SK-N-SH treated with all-trans-retinoic acid at 6 μM for 48 hours (cell line): ENCODE results near the gene RPRD2.

Source experiments
- ATAC-seq: fragments of 200-7000 bp; cut with Tn5 transposase; 3 replicates; pipeline ENCODE4 v1.9.1; 2020; ENCODE audit warnings: mild to moderate bottlenecking, moderate library complexity
- BACH2 ChIP-seq: fragments of 250-450 bp; sonication (Bioruptor Pico); IDR thresholded peaks from 2 replicates; pipeline ENCODE4 v1.9.0; 2021; ENCODE audit warnings: mild to moderate bottlenecking, borderline replicate concordance
- CSDC2 ChIP-seq: fragments of 250-450 bp; sonication (Bioruptor Pico); IDR thresholded peaks from 2 replicates; pipeline ENCODE4 v1.5.0; 2020; ENCODE audit warnings: mild to moderate bottlenecking, moderate library complexity
- CSRNP3 ChIP-seq: fragments of 250-450 bp; sonication (Bioruptor Pico); IDR thresholded peaks from 2 replicates; pipeline ENCODE4 v1.5.1; 2021; ENCODE audit warnings: mild to moderate bottlenecking, moderate library complexity
- ESRRG ChIP-seq: fragments of 250-450 bp; sonication (Bioruptor Pico); IDR thresholded peaks from 2 replicates; pipeline ENCODE4 v1.6.1; 2021; ENCODE audit warnings: mild to moderate bottlenecking
- GLIS3 ChIP-seq: fragments of 250-450 bp; sonication (Bioruptor Pico); IDR thresholded peaks from 2 replicates; pipeline ENCODE4 v1.5.0; 2020; ENCODE audit warnings: mild to moderate bottlenecking, moderate library complexity
- ISL1 ChIP-seq: fragments of 250-450 bp; sonication (Bioruptor Pico); IDR thresholded peaks from 2 replicates; pipeline ENCODE4 v2.1.2; 2022; ENCODE audit warnings: mild to moderate bottlenecking, moderate library complexity
- OSR1 ChIP-seq: fragments of 250-450 bp; sonication (Bioruptor Pico); IDR thresholded peaks from 2 replicates; pipeline ENCODE4 v1.8.0; 2022; ENCODE audit warnings: moderate library complexity, mild to moderate bottlenecking, inconsistent platforms
- PATZ1 ChIP-seq: fragments of 250-450 bp; sonication (Bioruptor Pico); IDR thresholded peaks from 2 replicates; pipeline ENCODE4 v1.8.0; 2020; ENCODE audit warnings: mild to moderate bottlenecking, moderate library complexity, borderline replicate concordance
- POU6F1 ChIP-seq: fragments of 250-450 bp; sonication (Bioruptor Pico); IDR thresholded peaks from 2 replicates; pipeline ENCODE4 v1.8.0; 2021; ENCODE audit warnings: low read depth, mild to moderate bottlenecking, moderate library complexity, borderline replicate concordance
- RARB ChIP-seq: fragments of 250-450 bp; sonication (Bioruptor Pico); IDR thresholded peaks from 2 replicates; pipeline ENCODE4 v1.8.0; 2021; ENCODE audit warnings: mild to moderate bottlenecking, moderate library complexity
- SNAI2 ChIP-seq: fragments of 250-450 bp; sonication (Bioruptor Pico); IDR thresholded peaks from 2 replicates; pipeline ENCODE4 v1.5.0; 2020; ENCODE audit warnings: mild to moderate bottlenecking, moderate library complexity
- TCF4 ChIP-seq: fragments of 250-450 bp; sonication (Bioruptor Pico); IDR thresholded peaks from 2 replicates; pipeline ENCODE4 v1.8.0; 2021; ENCODE audit warnings: mild to moderate bottlenecking, moderate library complexity, borderline replicate concordance
- TOX ChIP-seq: fragments of 250-450 bp; sonication (Bioruptor Pico); IDR thresholded peaks from 2 replicates; pipeline ENCODE4 v1.8.0; 2021; ENCODE audit warnings: mild to moderate bottlenecking, moderate library complexity, borderline replicate concordance
- ZFP3 ChIP-seq: fragments of 250-450 bp; sonication (Bioruptor Pico); IDR thresholded peaks from 2 replicates; pipeline ENCODE4 v1.5.0; 2020; ENCODE audit warnings: mild to moderate bottlenecking, moderate library complexity
- ZFP30 ChIP-seq: fragments of 450-650 bp; formaldehyde crosslinking; IDR thresholded peaks from 2 replicates; pipeline ENCODE4 v1.5.0; 2022; ENCODE audit warnings: mild to moderate bottlenecking, moderate library complexity
- ZNF565 ChIP-seq: fragments of 450-650 bp; formaldehyde crosslinking; conservative IDR thresholded peaks from 2 replicates; pipeline ENCODE4 v1.5.0; 2020; ENCODE audit warnings: low read depth, mild to moderate bottlenecking, moderate library complexity
- ZNF70 ChIP-seq: fragments of 450-650 bp; formaldehyde crosslinking; IDR thresholded peaks from 2 replicates; pipeline ENCODE4 v1.5.0; 2020; ENCODE audit warnings: mild to moderate bottlenecking, moderate library complexity
- ZNF8 ChIP-seq: fragments of 450-650 bp; formaldehyde crosslinking; IDR thresholded peaks from 2 replicates; pipeline ENCODE4 v1.5.0; 2020; ENCODE audit warnings: mild to moderate bottlenecking, moderate library complexity
- TF ChIP-seq, protein P1 (sequence below): fragments of 250-450 bp; sonication (Bioruptor Pico); IDR thresholded peaks from 2 replicates; pipeline ENCODE4 v1.5.0; 2020; ENCODE audit warnings: mild to moderate bottlenecking, moderate library complexity
- TF ChIP-seq, protein P2 (sequence below): fragments of 250-450 bp; sonication (Bioruptor Pico); IDR thresholded peaks from 2 replicates; pipeline ENCODE4 v1.5.1; 2020; ENCODE audit warnings: low read depth, mild to moderate bottlenecking, moderate library complexity

RPRD2 gene

DNA sequence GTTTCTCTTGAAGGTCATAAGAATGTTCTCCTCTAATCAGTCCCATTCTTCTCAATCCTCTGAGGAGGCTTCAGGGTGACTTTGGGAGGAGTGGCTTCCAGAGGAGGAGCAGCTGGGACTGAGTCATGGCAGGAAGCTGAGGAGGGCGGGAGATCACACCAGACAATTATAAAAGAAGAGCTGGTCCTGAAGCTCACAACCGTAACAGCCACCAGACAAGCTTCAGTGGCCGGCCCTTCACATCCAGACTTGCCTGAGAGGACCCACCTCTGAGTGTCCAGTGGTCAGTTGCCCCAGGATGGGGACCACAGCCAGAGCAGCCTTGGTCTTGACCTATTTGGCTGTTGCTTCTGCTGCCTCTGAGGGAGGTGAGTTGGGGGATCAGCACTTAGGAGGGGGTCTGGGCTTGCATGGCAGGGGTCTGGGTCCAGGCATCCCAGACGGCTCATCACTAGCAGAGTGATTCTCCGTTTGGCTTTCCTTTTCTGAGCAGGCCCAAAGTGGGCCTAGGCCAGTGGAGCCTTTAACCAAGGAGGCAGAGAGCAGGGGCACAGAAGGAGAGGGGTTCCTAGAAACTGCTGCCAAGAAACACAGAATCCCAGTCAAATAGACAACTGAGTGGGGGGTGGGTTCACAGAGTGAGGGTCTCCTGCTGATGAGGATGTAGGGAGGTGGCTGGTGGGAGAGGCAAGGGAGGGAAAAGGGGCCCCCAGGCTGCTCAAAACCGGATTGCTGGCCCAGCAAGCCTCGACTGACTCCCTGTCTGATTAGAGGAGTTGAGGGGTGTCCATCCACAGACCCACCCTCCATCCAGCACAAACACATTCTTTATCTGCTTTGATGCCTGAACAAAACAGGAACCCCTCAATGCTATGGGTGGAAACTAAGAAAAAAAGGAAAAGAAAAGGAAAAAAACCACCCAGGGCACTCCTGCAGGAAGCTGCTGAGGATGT is 144.2 kb downstream of the RPRD2 start, which contains the start of gene ECM1:
Gene ECM1, plus strand, starts transcription at position 198 of the 953 bp plus-strand sequence. Its CDS starts 101 bp downstream, at position 299.
- no peak for TF ChIP-seq CSDC2 (CRISPR knock-in tag)
- TF ChIP-seq TOX (CRISPR knock-in tag) = no peak
- no peak for TF ChIP-seq OSR1 (CRISPR knock-in tag)
- TF ChIP-seq ZNF565 = no peak
- no peak for TF ChIP-seq ISL1 (CRISPR knock-in tag)
- TF ChIP-seq ZNF8 (CRISPR knock-in tag) = no peak
- TF ChIP-seq ESRRG (CRISPR knock-in tag) = no peak
- TF ChIP-seq GLIS3 (CRISPR knock-in tag) = no peak
- TF ChIP-seq ZNF70 (CRISPR knock-in tag) = no peak
- TF ChIP-seq, protein P1, sequence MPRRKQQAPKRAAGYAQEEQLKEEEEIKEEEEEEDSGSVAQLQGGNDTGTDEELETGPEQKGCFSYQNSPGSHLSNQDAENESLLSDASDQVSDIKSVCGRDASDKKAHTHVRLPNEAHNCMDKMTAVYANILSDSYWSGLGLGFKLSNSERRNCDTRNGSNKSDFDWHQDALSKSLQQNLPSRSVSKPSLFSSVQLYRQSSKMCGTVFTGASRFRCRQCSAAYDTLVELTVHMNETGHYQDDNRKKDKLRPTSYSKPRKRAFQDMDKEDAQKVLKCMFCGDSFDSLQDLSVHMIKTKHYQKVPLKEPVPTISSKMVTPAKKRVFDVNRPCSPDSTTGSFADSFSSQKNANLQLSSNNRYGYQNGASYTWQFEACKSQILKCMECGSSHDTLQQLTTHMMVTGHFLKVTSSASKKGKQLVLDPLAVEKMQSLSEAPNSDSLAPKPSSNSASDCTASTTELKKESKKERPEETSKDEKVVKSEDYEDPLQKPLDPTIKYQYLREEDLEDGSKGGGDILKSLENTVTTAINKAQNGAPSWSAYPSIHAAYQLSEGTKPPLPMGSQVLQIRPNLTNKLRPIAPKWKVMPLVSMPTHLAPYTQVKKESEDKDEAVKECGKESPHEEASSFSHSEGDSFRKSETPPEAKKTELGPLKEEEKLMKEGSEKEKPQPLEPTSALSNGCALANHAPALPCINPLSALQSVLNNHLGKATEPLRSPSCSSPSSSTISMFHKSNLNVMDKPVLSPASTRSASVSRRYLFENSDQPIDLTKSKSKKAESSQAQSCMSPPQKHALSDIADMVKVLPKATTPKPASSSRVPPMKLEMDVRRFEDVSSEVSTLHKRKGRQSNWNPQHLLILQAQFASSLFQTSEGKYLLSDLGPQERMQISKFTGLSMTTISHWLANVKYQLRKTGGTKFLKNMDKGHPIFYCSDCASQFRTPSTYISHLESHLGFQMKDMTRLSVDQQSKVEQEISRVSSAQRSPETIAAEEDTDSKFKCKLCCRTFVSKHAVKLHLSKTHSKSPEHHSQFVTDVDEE (CRISPR knock-in tag) = no peak
- no peak for TF ChIP-seq ZFP30 (CRISPR knock-in tag)
- no peak for TF ChIP-seq BACH2 (CRISPR knock-in tag)
- no peak for TF ChIP-seq CSRNP3 (CRISPR knock-in tag)
- TF ChIP-seq, protein P2, sequence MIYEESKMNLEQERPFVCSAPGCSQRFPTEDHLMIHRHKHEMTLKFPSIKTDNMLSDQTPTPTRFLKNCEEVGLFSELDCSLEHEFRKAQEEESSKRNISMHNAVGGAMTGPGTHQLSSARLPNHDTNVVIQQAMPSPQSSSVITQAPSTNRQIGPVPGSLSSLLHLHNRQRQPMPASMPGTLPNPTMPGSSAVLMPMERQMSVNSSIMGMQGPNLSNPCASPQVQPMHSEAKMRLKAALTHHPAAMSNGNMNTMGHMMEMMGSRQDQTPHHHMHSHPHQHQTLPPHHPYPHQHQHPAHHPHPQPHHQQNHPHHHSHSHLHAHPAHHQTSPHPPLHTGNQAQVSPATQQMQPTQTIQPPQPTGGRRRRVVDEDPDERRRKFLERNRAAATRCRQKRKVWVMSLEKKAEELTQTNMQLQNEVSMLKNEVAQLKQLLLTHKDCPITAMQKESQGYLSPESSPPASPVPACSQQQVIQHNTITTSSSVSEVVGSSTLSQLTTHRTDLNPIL (CRISPR knock-in tag) = no peak
- no peak for TF ChIP-seq POU6F1 (CRISPR knock-in tag)
- TF ChIP-seq ZFP3 (CRISPR knock-in tag) = no peak
- no peak for TF ChIP-seq RARB (CRISPR knock-in tag)
- TF ChIP-seq TCF4 (CRISPR knock-in tag) = no peak
- TF ChIP-seq PATZ1 (CRISPR knock-in tag) = no peak
- ATAC-seq = peak; percentile 96

GRCh38 chr1:150508982-150509381 is 145.0 kb downstream of the RPRD2 start:
- ATAC-seq = no peak; the same call in 2 of the 3 replicates
- TF ChIP-seq PATZ1 (CRISPR knock-in tag) = no peak
- TF ChIP-seq GLIS3 (CRISPR knock-in tag) = no peak
- TF ChIP-seq ZFP3 (CRISPR knock-in tag) = no peak
- no peak for TF ChIP-seq ESRRG (CRISPR knock-in tag)
- no peak for TF ChIP-seq ZNF8 (CRISPR knock-in tag)
- no peak for TF ChIP-seq ISL1 (CRISPR knock-in tag)
- TF ChIP-seq SNAI2 = no peak
